Mucosa of stomach (tissue), 1 donor: ENCODE data around the gene MPL.

Experiments used
- H3K27me3 ChIP-seq: one replicate; pipeline ENCODE4 v1.7.0; 2013; ENCODE audit warnings: mild to moderate bottlenecking, low read length; ENCODE audit not compliant: control insufficient read depth, insufficient read depth
- H3K36me3 ChIP-seq: one replicate; pipeline ENCODE4 v1.7.0; 2013; ENCODE audit warnings: low read length; ENCODE audit not compliant: control insufficient read depth, insufficient read depth
- H3K4me1 ChIP-seq: one replicate; pipeline ENCODE4 v1.7.0; 2013; ENCODE audit warnings: mild to moderate bottlenecking, low read length; ENCODE audit not compliant: control insufficient read depth, insufficient read depth
- H3K4me3 ChIP-seq: one replicate; pipeline ENCODE4 v1.7.0; 2013; ENCODE audit warnings: low read length
- H3K9ac ChIP-seq: one replicate; pipeline ENCODE4 v1.7.0; 2013; ENCODE audit warnings: mild to moderate bottlenecking, low read length, moderate library complexity
- H3K9me3 ChIP-seq: one replicate; pipeline ENCODE4 v1.7.0; 2013; ENCODE audit warnings: mild to moderate bottlenecking, low read length, moderate library complexity; ENCODE audit not compliant: control insufficient read depth
- donor health status: Pancreatic carcinoma.

MPL gene

GRCh38 chr1:43337588-43337987 is at the start of gene MPL:
MPL (plus strand) TSS chr1:43337818; CDS start chr1:43337849, 31 bp downstream.
- Histone ChIP-seq H3K4me3 (no peak within 1 kb of the TSS), H3K9me3 (no peaks in the 10 kb centered on the region), H3K9ac (no peak within 1 kb of the TSS), H3K36me3 (no peaks in the 10 kb centered on the region), H3K4me1 (no peaks in the 10 kb centered on the region), H3K27me3 (no peaks in the 10 kb centered on the region)

GRCh38 chr1:43288058-43288784 is 49.4 kb upstream of the MPL start:
- no peaks in the 10 kb centered on the region for H3K9me3 ChIP-seq
- peaks cover 40% of the 10 kb centered on the region for H3K4me1 ChIP-seq
- no peak overlapping the region for H3K9ac ChIP-seq
- H3K4me3 ChIP-seq = no peak overlapping the region
- H3K27me3 ChIP-seq = peaks cover 6% of the 10 kb centered on the region
- H3K36me3 ChIP-seq = no peaks in the 10 kb centered on the region

GRCh38 chr1:43288785-43289706 is 48.6 kb upstream of the MPL start:
- H3K27me3 ChIP-seq = peaks cover 6% of the 10 kb centered on the region
- H3K4me3 ChIP-seq = no peak overlapping the region
- H3K9me3 ChIP-seq = no peaks in the 10 kb centered on the region
- H3K9ac ChIP-seq = no peak overlapping the region
- peaks cover 40% of the 10 kb centered on the region for H3K4me1 ChIP-seq
- no peaks in the 10 kb centered on the region for H3K36me3 ChIP-seq

GRCh38 chr1:43292216-43292615 is 45.4 kb upstream of the MPL start:
- Histone ChIP-seq H3K9me3 (no peaks in the 10 kb centered on the region), H3K27me3 (no peaks in the 10 kb centered on the region), H3K4me3 (no peak overlapping the region), H3K9ac (no peak overlapping the region), H3K4me1 (peaks cover 38% of the 10 kb centered on the region), H3K36me3 (no peaks in the 10 kb centered on the region)

- Histone ChIP-seq H3K4me1 (peaks cover 38% of the 10 kb centered on the region), H3K4me3 (no peak overlapping the region), H3K9ac (no peak overlapping the region), H3K36me3 (no peaks in the 10 kb centered on the region), H3K9me3 (no peaks in the 10 kb centered on the region), H3K27me3 (no peaks in the 10 kb centered on the region)
Observed at GRCh38 chr1:43292679-43293078, 44.9 kb upstream of the MPL start.

GRCh38 chr1:43293176-43293575 is 44.4 kb upstream of the MPL start:
- Histone ChIP-seq H3K36me3 (no peaks in the 10 kb centered on the region), H3K4me1 (peaks cover 38% of the 10 kb centered on the region), H3K9me3 (no peaks in the 10 kb centered on the region), H3K4me3 (no peak overlapping the region), H3K27me3 (no peaks in the 10 kb centered on the region), H3K9ac (no peak overlapping the region)

- Histone ChIP-seq H3K9ac (no peak overlapping the region), H3K4me3 (no peak overlapping the region), H3K9me3 (no peaks in the 10 kb centered on the region), H3K4me1 (peaks cover 30% of the 10 kb centered on the region), H3K36me3 (no peaks in the 10 kb centered on the region), H3K27me3 (no peaks in the 10 kb centered on the region)
Observed at GRCh38 chr1:43293896-43294760, 43.5 kb upstream of the MPL start.

GRCh38 chr1:43294761-43295160 is 42.9 kb upstream of the MPL start:
- Histone ChIP-seq H3K4me1 (peaks cover 28% of the 10 kb centered on the region), H3K9ac (no peak overlapping the region), H3K4me3 (no peak overlapping the region), H3K27me3 (no peaks in the 10 kb centered on the region), H3K36me3 (no peaks in the 10 kb centered on the region), H3K9me3 (no peaks in the 10 kb centered on the region)

- no peak overlapping the region for H3K4me3 ChIP-seq
- H3K9ac ChIP-seq = no peak overlapping the region
- H3K4me1 ChIP-seq = peaks cover 22% of the 10 kb centered on the region
- no peaks in the 10 kb centered on the region for H3K27me3 ChIP-seq
- H3K36me3 ChIP-seq = no peaks in the 10 kb centered on the region
- no peaks in the 10 kb centered on the region for H3K9me3 ChIP-seq
Observed at GRCh38 chr1:43296207-43296606, 41.4 kb upstream of the MPL start.

- no peaks in the 10 kb centered on the region for H3K27me3 ChIP-seq
- H3K4me1 ChIP-seq = peaks cover 28% of the 10 kb centered on the region
- H3K36me3 ChIP-seq = no peaks in the 10 kb centered on the region
- H3K4me3 ChIP-seq = no peak overlapping the region
- H3K9me3 ChIP-seq = no peaks in the 10 kb centered on the region
- no peak overlapping the region for H3K9ac ChIP-seq
Observed at GRCh38 chr1:43298055-43298454, 39.6 kb upstream of the MPL start.

- Histone ChIP-seq H3K4me1 (peaks cover 30% of the 10 kb centered on the region), H3K9me3 (no peaks in the 10 kb centered on the region), H3K27me3 (no peaks in the 10 kb centered on the region)
Observed at GRCh38 chr1:43299101-43299500, 38.5 kb upstream of the MPL start.

More at GRCh38 chr1:43299101-43299500, 38.5 kb upstream of the MPL start:
- H3K4me3 ChIP-seq = no peak overlapping the region
- H3K36me3 ChIP-seq = no peaks in the 10 kb centered on the region
- H3K9ac ChIP-seq = no peak overlapping the region
